ENCODE data around the gene TFF3. TPM values are rescaled to one million over a fixed set of nuclear protein-coding genes. Genes with fewer than 3 reads are reported as not detected.

The TFF3 gene
- total RNA-seq, 5 donors from 2014 or later (not counting 1 experiment from before 2014, with no cell fraction given): 1.3 to 1.7 TPM; not detected in 3

DNA sequence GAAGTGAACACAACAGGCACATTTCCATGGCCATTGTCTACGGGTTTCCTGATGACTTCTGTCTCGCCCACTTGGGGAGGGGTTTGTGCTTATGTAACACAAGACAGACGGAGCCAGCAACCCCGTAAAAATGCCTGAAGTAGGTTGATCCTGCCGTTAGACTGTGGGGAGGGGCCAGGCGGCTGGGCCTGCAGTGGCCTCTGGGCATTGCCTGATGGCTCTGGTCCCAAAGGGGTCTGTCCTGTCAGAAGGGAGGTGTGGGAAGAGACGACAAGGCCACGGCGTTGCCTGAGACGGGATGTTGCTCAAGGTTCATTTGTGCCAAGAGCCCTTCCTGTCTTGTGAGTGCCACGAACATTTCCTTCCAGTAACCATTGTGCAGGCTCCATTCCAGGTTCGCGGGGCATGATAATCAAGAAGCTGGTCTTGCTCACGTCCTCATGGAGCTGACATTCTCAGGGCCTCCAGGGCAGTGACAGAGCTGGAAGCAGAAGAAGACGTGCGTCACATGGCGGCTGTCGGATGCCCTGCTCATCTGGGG, 51.5 kb downstream of the TFF3 start:
- no peak overlapping the region for H3K4me3 ChIP-seq (ENCODE audit: control insufficient read depth in 1 of 2, extremely low read depth in 1 of 2, low read length in 1 of 2)
- H3K4me1 ChIP-seq (ENCODE audit: control insufficient read depth in 1 of 2, extremely low read depth in 1 of 2, insufficient read depth in 2 of 2, low read length in 2 of 2): peaks cover 21 to 31% of the 10 kb centered on the region in 2 experiments
- Mint-ChIP-seq H3K9me3 (no peaks in the 10 kb centered on the region), H3K4me1 (peaks cover 25 to 44% (median 38%) of the 10 kb centered on the region in 3 donors), H3K27me3 (no peaks in the 10 kb centered on the region), H3K36me3 (peaks cover 8% of the 10 kb centered on the region), H3K27ac (no peak overlapping the region), H3K4me3 (no peak overlapping the region)
- no peaks in the 10 kb centered on the region for H3K27me3 ChIP-seq (replicated peaks in 1 of 2; ENCODE audit: control insufficient read depth in 2 of 2, extremely low read depth in 1 of 2, insufficient read depth in 2 of 2, low read length in 1 of 2)
- no peaks in the 10 kb centered on the region for H3K9me3 ChIP-seq
- ATAC-seq (replicated peaks in 1 of 4) (no peak), DNase-seq (no peak)
- ChIA-PET POLR2A (interaction anchor here in 1 of 2 donors (0.6 kb wide), 1 partner anchor 86 kb away, joined by 3 read pairs; no protein-coding TSS in a partner anchor), CTCF (no interaction called here)
- H3K36me3 ChIP-seq (ENCODE audit: control insufficient read depth in 2 of 2, extremely low read depth in 1 of 2, insufficient read depth in 1 of 2, low read length in 1 of 2): peaks cover 0 to 11% of the 10 kb centered on the region in 2 donors
- WGBS (ENCODE audit: insufficient coverage): 76% methylated on average over 11 of the region's 18 CpGs
- no peak overlapping the region for H3K27ac ChIP-seq (ENCODE audit: low read length)

DNA sequence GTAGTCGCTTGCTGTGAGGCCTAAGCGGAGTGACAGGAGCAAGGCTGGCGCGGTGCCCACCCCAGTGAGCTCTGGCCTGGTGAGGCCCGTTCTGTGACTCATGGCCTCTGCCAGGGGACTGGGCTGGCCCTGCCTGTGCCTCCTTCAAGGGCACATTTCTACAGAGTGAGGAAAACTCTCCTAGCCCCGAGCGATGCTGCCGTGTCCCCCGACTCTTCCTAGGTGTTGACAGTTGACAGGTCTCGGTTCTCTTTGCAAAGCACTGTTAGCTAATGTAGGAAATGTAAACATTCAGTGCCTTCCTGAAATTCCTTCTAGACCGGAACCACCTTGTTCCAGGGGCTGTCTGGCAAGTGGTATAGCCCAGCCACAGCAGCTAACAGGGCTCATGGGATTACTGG, 52.4 kb downstream of the TFF3 start:
- Mint-ChIP-seq H3K36me3 (peaks cover 11% of the 10 kb centered on the region), H3K4me3 (no peak overlapping the region), H3K9me3 (no peaks in the 10 kb centered on the region), H3K27ac (no peak overlapping the region), H3K4me1 (peaks cover 24 to 44% (median 39%) of the 10 kb centered on the region in 3 donors), H3K27me3 (no peaks in the 10 kb centered on the region)
- Histone ChIP-seq H3K4me1 (ENCODE audit: control insufficient read depth in 1 of 2, extremely low read depth in 1 of 2, insufficient read depth in 2 of 2, low read length in 2 of 2) (peaks cover 15 to 29% of the 10 kb centered on the region in 2 experiments), H3K27me3 (replicated peaks in 1 of 2; ENCODE audit: control insufficient read depth in 2 of 2, extremely low read depth in 1 of 2, insufficient read depth in 2 of 2, low read length in 1 of 2) (no peaks in the 10 kb centered on the region), H3K27ac (ENCODE audit: low read length) (no peak overlapping the region), H3K4me3 (ENCODE audit: control insufficient read depth in 1 of 2, extremely low read depth in 1 of 2, low read length in 1 of 2) (no peak overlapping the region), H3K36me3 (ENCODE audit: control insufficient read depth in 2 of 2, extremely low read depth in 1 of 2, insufficient read depth in 1 of 2, low read length in 1 of 2) (peaks cover 0 to 11% of the 10 kb centered on the region in 2 donors), H3K9me3 (no peaks in the 10 kb centered on the region)
- WGBS (ENCODE audit: insufficient coverage): 91% methylated on average over 4 of the region's 11 CpGs
- ChIA-PET POLR2A (interaction anchor here in 1 of 2 donors (0.5 to 0.6 kb wide), 2 partner anchors 72 to 86 kb away, joined by 3 read pairs; no protein-coding TSS in a partner anchor), CTCF (interaction anchor here in 1 of 2 donors (0.6 kb wide), 1 partner anchor 147 kb away, joined by 5 read pairs; no protein-coding TSS in a partner anchor)
- ATAC-seq (replicated peaks in 1 of 4) (no peak), DNase-seq (no peak)

DNA sequence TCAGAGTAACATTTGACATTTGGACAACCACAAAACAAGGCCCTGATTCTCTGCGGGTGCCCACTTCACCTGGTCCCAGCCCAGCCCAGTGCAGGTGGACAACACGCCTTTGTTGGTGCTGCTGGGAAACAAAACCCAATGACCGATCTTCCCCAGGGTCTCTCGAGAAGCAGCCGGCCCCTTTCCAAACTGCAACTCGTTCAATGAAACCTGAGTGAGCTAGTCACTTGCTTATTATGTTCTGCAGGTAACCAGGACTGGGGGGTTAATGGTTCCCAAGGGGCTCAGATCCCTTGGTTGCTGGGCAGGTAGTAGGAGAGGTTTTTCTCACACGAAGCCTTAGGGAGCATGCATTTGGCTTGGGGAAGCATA, 53.4 kb downstream of the TFF3 start:
- peaks cover 6 to 19% of the 10 kb centered on the region in 2 experiments for H3K4me1 ChIP-seq (ENCODE audit: control insufficient read depth in 1 of 2, extremely low read depth in 1 of 2, insufficient read depth in 2 of 2, low read length in 2 of 2)
- CTCF ChIA-PET: interaction anchor here in 1 of 2 donors (1.0 kb wide), 1 partner anchor 98 kb away, joined by 5 read pairs; no protein-coding TSS in a partner anchor
- H3K4me3 ChIP-seq (ENCODE audit: control insufficient read depth in 1 of 2, extremely low read depth in 1 of 2, low read length in 1 of 2): no peak overlapping the region
- peaks cover 20 to 38% (median 34%) of the 10 kb centered on the region in 3 donors for H3K4me1 Mint-ChIP-seq
- peaks cover 0 to 11% of the 10 kb centered on the region in 2 donors for H3K36me3 ChIP-seq (ENCODE audit: control insufficient read depth in 2 of 2, extremely low read depth in 1 of 2, insufficient read depth in 1 of 2, low read length in 1 of 2)
- no peaks in the 10 kb centered on the region for H3K9me3 Mint-ChIP-seq
- peaks cover 11% of the 10 kb centered on the region for H3K36me3 Mint-ChIP-seq
- H3K27me3 Mint-ChIP-seq: no peaks in the 10 kb centered on the region
- H3K27ac Mint-ChIP-seq: no peak overlapping the region
- H3K9me3 ChIP-seq: no peaks in the 10 kb centered on the region
- no peak overlapping the region for H3K4me3 Mint-ChIP-seq
- POLR2A ChIA-PET: no interaction called here
- H3K27ac ChIP-seq (ENCODE audit: low read length): no peak overlapping the region
- DNase-seq: no peak
- no peaks in the 10 kb centered on the region for H3K27me3 ChIP-seq (replicated peaks in 1 of 2; ENCODE audit: control insufficient read depth in 2 of 2, extremely low read depth in 1 of 2, insufficient read depth in 2 of 2, low read length in 1 of 2)
- ATAC-seq (replicated peaks in 1 of 4): no peak
- 81% methylated on average over 6 of the region's 7 CpGs for WGBS (ENCODE audit: insufficient coverage)

Other genes with a start within 250 kb of the TFF3 start
- gene UMODL1, start 244.1 kb downstream of the TFF3 start, total RNA-seq: under 1 TPM; 0.16 to 0.99 (median 0.82) TPM
- 10 to 100 TPM in 2 of 5 donors, 1 to 10 TPM in 3; 4.1 to 51.1 (median 6.2) TPM for gene ABCG1, start 96.3 kb downstream of the TFF3 start, total RNA-seq
- gene TFF2, start 35.6 kb upstream of the TFF3 start, total RNA-seq: under 1 TPM in 1 of 5 donors, not detected in 4; 0.38 TPM
- gene TFF1, start 51.1 kb upstream of the TFF3 start, total RNA-seq: 1 to 10 TPM in 2 of 5 donors, not detected in 3; 1.2 to 1.3 TPM
- gene TMPRSS3, start 80.6 kb upstream of the TFF3 start, total RNA-seq: 1 to 10 TPM; 1.2 to 2.4 (median 1.7) TPM
- gene UBASH3A, start 88.5 kb upstream of the TFF3 start, total RNA-seq: 10 to 100 TPM; 59.1 to 98.8 (median 80.5) TPM
- under 1 TPM in 2 of 5 donors, not detected in 3; 0.12 to 0.20 TPM for gene RSPH1, start 180.8 kb upstream of the TFF3 start, total RNA-seq
- gene SLC37A1, start 198.4 kb upstream of the TFF3 start, total RNA-seq: 10 to 100 TPM; 18.7 to 26.3 (median 22.6) TPM

Measured in T-cell (primary cell).